K562 (cell line): ENCODE results near the gene ANKZF1. TPM values are rescaled to one million over a fixed set of nuclear protein-coding genes. Genes with fewer than 3 reads are reported as not detected.

Experiments
- ARID2 ChIP-seq: fragments of 450-650 bp; IDR thresholded peaks from 2 replicates; pipeline ENCODE4 v1.6.1; 2017; ENCODE audit warnings: antibody characterized with exemption, mild to moderate bottlenecking
- BDP1 ChIP-seq: IDR thresholded peaks from 3 replicates; pipeline ENCODE4 v1.6.1; 2011; ENCODE audit not compliant: insufficient read length, insufficient read depth
- BHLHE40 ChIP-seq: IDR thresholded peaks from 2 replicates; pipeline ENCODE4 v1.6.1; 2011; ENCODE audit warnings: low read length, improper control_type of control experiment
- CAMTA2 ChIP-seq: fragments of 250-450 bp; sonication (Bioruptor Pico); conservative IDR thresholded peaks from 2 replicates; pipeline ENCODE4 v1.5.1; 2022
- CREB3 ChIP-seq: fragments of 450-650 bp; conservative IDR thresholded peaks from 2 replicates; pipeline ENCODE4 v1.6.1; 2016; ENCODE audit warnings: missing genetic modification characterization, low read depth, mild to moderate bottlenecking, missing compliant biosample characterization, moderate library complexity
- DEAF1 ChIP-seq: fragments of 450-650 bp; formaldehyde crosslinking; IDR thresholded peaks from 2 replicates; pipeline ENCODE4 v1.4.0; 2020; ENCODE audit warnings: mild to moderate bottlenecking, moderate library complexity
- DLX4 ChIP-seq: fragments of 250-450 bp; sonication (Bioruptor Pico); IDR thresholded peaks from 2 replicates; pipeline ENCODE4 v1.6.1; 2021; ENCODE audit warnings: mild to moderate bottlenecking
- FOXK2 ChIP-seq, 2 experiments: fragments of 450-650 bp; IDR thresholded peaks in 1 of 2; conservative IDR thresholded peaks in 1 of 2; 2 replicates each; pipeline ENCODE4 v1.6.1; 2016; ENCODE audit warnings: low read depth in 2 of 2, mild to moderate bottlenecking in 1 of 2
- HNRNPH1 ChIP-seq: fragments of 200-400 bp; formaldehyde crosslinking; optimal IDR thresholded peaks from 2 replicates; pipeline ENCODE3; 2017; ENCODE audit warnings: low read depth, mild to moderate bottlenecking, low read length, moderate library complexity
- HSF4 ChIP-seq: fragments of 250-450 bp; sonication (Bioruptor Pico); IDR thresholded peaks from 2 replicates; pipeline ENCODE4 v2.1.2; 2022; ENCODE audit warnings: mild to moderate bottlenecking, moderate library complexity, borderline replicate concordance
- ID3 ChIP-seq, 2 experiments: fragments of 250-450 bp in 1 of 2; fragments of 450-650 bp in 1 of 2; sonication (Bioruptor Pico) in 1 of 2; IDR thresholded peaks; 2 replicates each; pipeline versions ENCODE4 v1.6.1 to v1.8.0; 2016 to 2021; ENCODE audit warnings: mild to moderate bottlenecking in 2 of 2, moderate library complexity in 2 of 2, missing compliant biosample characterization in 1 of 2, missing genetic modification characterization in 1 of 2
- MAFF ChIP-seq: IDR thresholded peaks from 2 replicates; pipeline ENCODE4 v1.6.1; 2012; ENCODE audit warnings: low read length, improper control_type of control experiment
- MEF2A ChIP-seq: IDR thresholded peaks from 2 replicates; pipeline ENCODE4 v1.6.1; 2011; ENCODE audit warnings: low read depth, mild to moderate bottlenecking, low read length, moderate library complexity; ENCODE audit not compliant: control insufficient read depth
- NR3C1 ChIP-seq: sonication (generic); formaldehyde crosslinking; IDR thresholded peaks from 2 replicates; pipeline ENCODE4 v1.8.1; 2022; ENCODE audit warnings: missing genetic modification reagents
- SIX5 ChIP-seq, 2 experiments: IDR thresholded peaks; 2 replicates each; pipeline ENCODE4 v1.6.1; 2011; ENCODE audit warnings: low read length in 2 of 2, borderline replicate concordance in 1 of 2, low read depth in 1 of 2, mild to moderate bottlenecking in 1 of 2, moderate library complexity in 1 of 2; ENCODE audit not compliant: insufficient read depth in 1 of 2
- SMARCB1 ChIP-seq: IDR thresholded peaks from 2 replicates; pipeline ENCODE4 v1.6.1; 2011; ENCODE audit warnings: improper control_type of control experiment, low read depth; ENCODE audit not compliant: insufficient read length
- SMC3 ChIP-seq: conservative IDR thresholded peaks from 2 replicates; pipeline ENCODE4 v1.6.1; 2011; ENCODE audit warnings: low read depth, low read length, improper control_type of control experiment; ENCODE audit not compliant: insufficient read depth
- SP2 ChIP-seq: IDR thresholded peaks from 2 replicates; pipeline ENCODE4 v1.6.1; 2011; ENCODE audit warnings: mild to moderate bottlenecking, low read depth, low read length, moderate library complexity; ENCODE audit not compliant: poor library complexity, severe bottlenecking; ENCODE audit errors: extremely low read depth
- SRSF3 ChIP-seq: fragments of 200-400 bp; formaldehyde crosslinking; IDR thresholded peaks from 2 replicates; pipeline ENCODE4 v1.6.1; 2016; ENCODE audit warnings: mild to moderate bottlenecking, low read length, moderate library complexity; ENCODE audit not compliant: insufficient read depth
- TRIM24 ChIP-seq, 2 experiments: fragments of 450-650 bp; IDR thresholded peaks; 2 replicates each; pipeline ENCODE4 v1.6.1; 2016
- ZBTB12 ChIP-seq: fragments of 250-450 bp; sonication (Bioruptor Pico); IDR thresholded peaks from 2 replicates; pipeline ENCODE4 v1.4.0; 2020
- ZNF354B ChIP-seq: fragments of 250-450 bp; sonication (Bioruptor Pico); IDR thresholded peaks from 2 replicates; pipeline ENCODE4 v1.4.0; 2020
- ZNF764 ChIP-seq: fragments of 250-450 bp; sonication (Bioruptor Pico); IDR thresholded peaks from 2 replicates; pipeline ENCODE4 v1.4.0; 2020; ENCODE audit warnings: low read depth, mild to moderate bottlenecking, moderate library complexity
- polyA plus RNA-seq, 8 experiments: library from polyadenylated mRNA; depleted of rRNA in 4 of 8; stranded (reverse) in 5 of 8; unstranded in 3 of 8; fragments of >200 nt; fragmentation: Nextera tagmentation in 2 of 8; fragmentation: Illumina TruSeq in 1 of 8; extraction: Ambion mirVana in 2 of 8; extraction: Trizol in 1 of 8; gene quantifications; 2 replicates each; pipeline versions ENCODE4 v1.2.1 to v1.2.3, GENCODE V29; 2011 to 2014; ENCODE audit warnings: inconsistent platforms in 1 of 8, missing spikeins in 1 of 8
- total RNA-seq, 7 experiments: library from RNA; depleted of rRNA in 6 of 7; stranded (reverse); fragments of >200 nt in 6 of 7; fragmentation: Illumina TruSeq in 2 of 7; extraction: Trizol in 2 of 7; gene quantifications; 2 replicates each; pipeline versions ENCODE4 v1.2.1 to v1.2.3, GENCODE V29; 2011 to 2021; ENCODE audit warnings: low replicate concordance in 1 of 7

The ANKZF1 gene
- total and polyA plus RNA-seq, 9 of the 15 experiments (the other 6 are each of a cell fraction or from before 2014, with no cell fraction given) = 3.1 to 60.6 (median 31.0) TPM

- no peak for TF ChIP-seq SIX5 (IDR thresholded peaks at IDR 0.05; ENCODE audit: borderline replicate concordance in 1 of 2, insufficient read depth in 1 of 2, low read depth in 1 of 2, low read length in 2 of 2)
- no peak for TF ChIP-seq CAMTA2 (CRISPR knock-in tag)
- no peak for TF ChIP-seq ID3 (CRISPR knock-in tag; IDR thresholded peaks at IDR 0.05)
- TF ChIP-seq ID3 (tag; IDR thresholded peaks at IDR 0.05) = no peak
- no peak for TF ChIP-seq NR3C1 (CRISPR knock-in tag)
- TF ChIP-seq SMARCB1 = no peak
- no peak for TF ChIP-seq ZBTB12
- no peak for TF ChIP-seq FOXK2 (conservative IDR thresholded peaks at IDR 0.05 in 1 of 2, IDR thresholded peaks at IDR 0.05 in 1 of 2; ENCODE audit: low read depth in 2 of 2)
- no peak for TF ChIP-seq MEF2A
- no peak for TF ChIP-seq DEAF1 (CRISPR knock-in tag)
- TF ChIP-seq TRIM24 (IDR thresholded peaks at IDR 0.05) = no peak
- no peak for TF ChIP-seq SMC3
- TF ChIP-seq ZNF764 = no peak
- TF ChIP-seq ZNF354B (CRISPR knock-in tag) = no peak
- TF ChIP-seq SRSF3 = no peak
- TF ChIP-seq SP2 = no peak
- no peak for TF ChIP-seq CREB3 (tag)
- TF ChIP-seq HSF4 = no peak
- no peak for TF ChIP-seq DLX4 (CRISPR knock-in tag)
- TF ChIP-seq HNRNPH1 = no peak
- no peak for TF ChIP-seq MAFF
- TF ChIP-seq BDP1 = no peak
- TF ChIP-seq BHLHE40 = peak; percentile 96
- no peak for TF ChIP-seq ARID2
These were observed 10.6 kb upstream of the ANKZF1 start, which contains the start of gene ABCB6 (continued) for GRCh38 chr2:219218732-219219701.
